T-helper 1 cell treated with Interleukin-12 subunit alpha and Interleukin-12 subunit beta and Interleukin-4 antibody, amounts not matched to agents 30 μg/mL and 1 μg/mL, for 36 hours (primary cell): ENCODE results near the gene CACTIN.

Source experiments
- H3K27ac Mint-ChIP-seq: one replicate; pipeline ENCODE4 v1.8.0; 2021; ENCODE audit warnings: mild to moderate bottlenecking, mixed read lengths
- H3K27me3 Mint-ChIP-seq: one replicate; pipeline ENCODE4 v1.8.0; 2021; ENCODE audit warnings: low read depth, mixed read lengths
- H3K36me3 Mint-ChIP-seq: one replicate; pipeline ENCODE4 v1.8.0; 2021; ENCODE audit warnings: low read depth, mixed read lengths
- H3K4me1 Mint-ChIP-seq: one replicate; pipeline ENCODE4 v1.8.0; 2021; ENCODE audit warnings: low read depth, mixed read lengths
- H3K4me3 Mint-ChIP-seq: one replicate; pipeline ENCODE4 v1.8.0; 2021; ENCODE audit warnings: mild to moderate bottlenecking, moderate library complexity, mixed read lengths
- H3K9me3 Mint-ChIP-seq: one replicate; pipeline ENCODE4 v1.8.0; 2021; ENCODE audit warnings: mixed read lengths

Gene CACTIN

GRCh38 chr19:3606690-3607289 is 19.8 kb downstream of the CACTIN start, which contains the start of gene TBXA2R:
Gene TBXA2R (minus strand): TSS chr19:3606875. CDS start chr19:3600634, 6,241 bp downstream.
- H3K36me3 Mint-ChIP-seq, result peaks cover under 1% of the 10 kb centered on the region
- no peak within 1 kb of the TSS for H3K27ac Mint-ChIP-seq
- H3K4me3 Mint-ChIP-seq, result no peak within 1 kb of the TSS
- peaks cover 5% of the 10 kb centered on the region for H3K4me1 Mint-ChIP-seq
- H3K27me3 Mint-ChIP-seq, result peaks cover 4% of the 10 kb centered on the region
- no peaks in the 10 kb centered on the region for H3K9me3 Mint-ChIP-seq

GRCh38 chr19:3606174-3606689 is 20.4 kb downstream of the CACTIN start:
- H3K27ac Mint-ChIP-seq, result no peak overlapping the region
- H3K4me3 Mint-ChIP-seq, result no peak overlapping the region

GRCh38 chr19:3605770-3606169 is 20.8 kb downstream of the CACTIN start:
- Mint-ChIP-seq H3K4me3 (no peak overlapping the region), H3K27ac (no peak overlapping the region), H3K27me3 (peaks cover 4% of the 10 kb centered on the region), H3K36me3 (no peaks in the 10 kb centered on the region), H3K4me1 (peaks cover 5% of the 10 kb centered on the region), H3K9me3 (no peaks in the 10 kb centered on the region)

More at GRCh38 chr19:3606174-3606689, 20.4 kb downstream of the CACTIN start:
- H3K36me3 Mint-ChIP-seq, result no peaks in the 10 kb centered on the region
- no peaks in the 10 kb centered on the region for H3K9me3 Mint-ChIP-seq
- H3K4me1 Mint-ChIP-seq, result peaks cover 5% of the 10 kb centered on the region
- peaks cover 4% of the 10 kb centered on the region for H3K27me3 Mint-ChIP-seq

GRCh38 chr19:3605361-3605760 is 21.2 kb downstream of the CACTIN start:
- H3K27ac Mint-ChIP-seq, result no peak overlapping the region
- peaks cover 5% of the 10 kb centered on the region for H3K4me1 Mint-ChIP-seq
- H3K9me3 Mint-ChIP-seq, result no peaks in the 10 kb centered on the region
- no peak overlapping the region for H3K4me3 Mint-ChIP-seq
- H3K27me3 Mint-ChIP-seq, result peaks cover 4% of the 10 kb centered on the region
- H3K36me3 Mint-ChIP-seq, result no peaks in the 10 kb centered on the region

- H3K4me3 Mint-ChIP-seq, result no peak overlapping the region
- peaks cover 4% of the 10 kb centered on the region for H3K27me3 Mint-ChIP-seq
- H3K4me1 Mint-ChIP-seq, result peaks cover 5% of the 10 kb centered on the region
- H3K9me3 Mint-ChIP-seq, result no peaks in the 10 kb centered on the region
- H3K36me3 Mint-ChIP-seq, result no peaks in the 10 kb centered on the region
- no peak overlapping the region for H3K27ac Mint-ChIP-seq
Observed at GRCh38 chr19:3604987-3605343, 21.6 kb downstream of the CACTIN start.

GRCh38 chr19:3604227-3604986 is 22.2 kb downstream of the CACTIN start:
- Mint-ChIP-seq H3K4me1 (peaks cover 5% of the 10 kb centered on the region), H3K36me3 (no peaks in the 10 kb centered on the region), H3K4me3 (no peak overlapping the region), H3K27me3 (peaks cover 4% of the 10 kb centered on the region), H3K9me3 (no peaks in the 10 kb centered on the region), H3K27ac (no peak overlapping the region)

- Mint-ChIP-seq H3K27ac (no peak overlapping the region), H3K4me1 (peaks cover 5% of the 10 kb centered on the region), H3K27me3 (peaks cover 4% of the 10 kb centered on the region), H3K4me3 (no peak overlapping the region), H3K36me3 (no peaks in the 10 kb centered on the region), H3K9me3 (no peaks in the 10 kb centered on the region)
Observed at GRCh38 chr19:3603121-3603811, 23.3 kb downstream of the CACTIN start.

GRCh38 chr19:3601021-3601420 is 25.6 kb downstream of the CACTIN start:
- no peaks in the 10 kb centered on the region for H3K9me3 Mint-ChIP-seq

GRCh38 chr19:3599776-3600187 is 26.8 kb downstream of the CACTIN start:
- no peaks in the 10 kb centered on the region for H3K4me1 Mint-ChIP-seq
- no peaks in the 10 kb centered on the region for H3K27me3 Mint-ChIP-seq
- no peaks in the 10 kb centered on the region for H3K36me3 Mint-ChIP-seq
- no peaks in the 10 kb centered on the region for H3K9me3 Mint-ChIP-seq
- no peak overlapping the region for H3K27ac Mint-ChIP-seq
- no peak overlapping the region for H3K4me3 Mint-ChIP-seq

More at GRCh38 chr19:3601021-3601420, 25.6 kb downstream of the CACTIN start:
- no peak overlapping the region for H3K4me3 Mint-ChIP-seq
- H3K4me1 Mint-ChIP-seq, result no peaks in the 10 kb centered on the region
- H3K27me3 Mint-ChIP-seq, result no peaks in the 10 kb centered on the region
- H3K27ac Mint-ChIP-seq, result no peak overlapping the region
- H3K36me3 Mint-ChIP-seq, result no peaks in the 10 kb centered on the region

- Mint-ChIP-seq H3K9me3 (peaks cover 4% of the 10 kb centered on the region), H3K36me3 (no peaks in the 10 kb centered on the region), H3K4me1 (no peaks in the 10 kb centered on the region), H3K4me3 (no peak overlapping the region), H3K27me3 (no peaks in the 10 kb centered on the region), H3K27ac (no peak overlapping the region)
Observed at GRCh38 chr19:3595521-3596061, 31.0 kb downstream of the CACTIN start.

- peaks cover 4% of the 10 kb centered on the region for H3K9me3 Mint-ChIP-seq
- no peaks in the 10 kb centered on the region for H3K36me3 Mint-ChIP-seq
- no peak overlapping the region for H3K4me3 Mint-ChIP-seq
- no peaks in the 10 kb centered on the region for H3K27me3 Mint-ChIP-seq
- H3K27ac Mint-ChIP-seq, result no peak overlapping the region
- H3K4me1 Mint-ChIP-seq, result no peaks in the 10 kb centered on the region
Observed at GRCh38 chr19:3593156-3593555, 33.4 kb downstream of the CACTIN start.

- no peaks in the 10 kb centered on the region for H3K27me3 Mint-ChIP-seq
- H3K9me3 Mint-ChIP-seq, result peaks cover 4% of the 10 kb centered on the region
- no peaks in the 10 kb centered on the region for H3K36me3 Mint-ChIP-seq
- no peaks in the 10 kb centered on the region for H3K4me1 Mint-ChIP-seq
- H3K27ac Mint-ChIP-seq, result no peak overlapping the region
- H3K4me3 Mint-ChIP-seq, result no peak overlapping the region
Observed at GRCh38 chr19:3591876-3592613, 34.5 kb downstream of the CACTIN start.

GRCh38 chr19:3590991-3591659 is 35.5 kb downstream of the CACTIN start:
- Mint-ChIP-seq H3K27me3 (no peaks in the 10 kb centered on the region), H3K9me3 (peaks cover 4% of the 10 kb centered on the region), H3K4me3 (no peak overlapping the region), H3K27ac (no peak overlapping the region), H3K4me1 (no peaks in the 10 kb centered on the region), H3K36me3 (no peaks in the 10 kb centered on the region)
